ENCODE measurements around the gene CEACAM18.
"Not testable (repeated sequence)": the region's sequence is repeated elsewhere in the genome, so short reads cannot be mapped to it uniquely, and the experiment has no call there.

CEACAM18 gene

GRCh38 chr19:51462681-51463080 is 15.7 kb upstream of the CEACAM18 start:
- H2BK120ac ChIP-seq (ENCODE audit: insufficient read depth, low read length, poor library complexity), result no peak overlapping the region
- H3K18ac ChIP-seq (ENCODE audit: low read length), result no peak overlapping the region
- no peak overlapping the region for H4K8ac ChIP-seq (ENCODE audit: low read depth, low read length)
- H3K4me3 ChIP-seq (ENCODE audit: low read depth, low read length), result no peak overlapping the region
- no peaks in the 10 kb centered on the region for H3K79me2 ChIP-seq (ENCODE audit: control insufficient read depth, insufficient read depth, low read length, poor library complexity)
- no peak overlapping the region for H3K27ac ChIP-seq (ENCODE audit: low read depth, low read length)
- no peak overlapping the region for H2AK5ac ChIP-seq (ENCODE audit: low read length)
- no peak overlapping the region for H3K23ac ChIP-seq (ENCODE audit: low read length)
- no peak overlapping the region for H4K91ac ChIP-seq (ENCODE audit: low read depth, low read length)
- peaks cover 1% of the 10 kb centered on the region for H3K79me1 ChIP-seq (ENCODE audit: low read length)
- no peaks in the 10 kb centered on the region for H3K36me3 ChIP-seq (ENCODE audit: control insufficient read depth in 1 of 2, insufficient read depth in 2 of 2, low read length in 2 of 2)
- no peak overlapping the region for H2BK5ac ChIP-seq (ENCODE audit: low read depth, low read length, poor library complexity)
- no peak overlapping the region for H3K9ac ChIP-seq (ENCODE audit: low read length)
- H2AFZ ChIP-seq (ENCODE audit: insufficient read depth, low read length, poor library complexity), result no peak overlapping the region
- no peaks in the 10 kb centered on the region for H3K27me3 ChIP-seq (ENCODE audit: insufficient read depth, low read length)
- no peaks in the 10 kb centered on the region for H3K4me1 ChIP-seq (ENCODE audit: control insufficient read depth in 1 of 2, insufficient read depth in 2 of 2, low read length in 2 of 2)
- no peak overlapping the region for H2BK12ac ChIP-seq (ENCODE audit: low read length)
- H3K9me3 ChIP-seq (ENCODE audit: insufficient read depth, low read depth, low read length), result peaks cover 17% of the 10 kb centered on the region
- no peak overlapping the region for H3K4me2 ChIP-seq (ENCODE audit: low read length)
- H3K14ac ChIP-seq (ENCODE audit: low read length), result no peak overlapping the region
- no peak overlapping the region for H4K12ac ChIP-seq (ENCODE audit: low read depth, low read length)
- no CpG with 5 or more reads among the region's 10 CpGs for WGBS (ENCODE audit: extremely low coverage, insufficient coverage, insufficient read length)
- no peak for DNase-seq
- H3K4ac ChIP-seq (ENCODE audit: low read depth, low read length), result no peak overlapping the region

- H3K27ac ChIP-seq (ENCODE audit: low read depth, low read length); H3K4me2 ChIP-seq (ENCODE audit: low read length); H2AFZ ChIP-seq (ENCODE audit: insufficient read depth, low read length, poor library complexity); H3K14ac ChIP-seq (ENCODE audit: low read length); H3K4me3 ChIP-seq (ENCODE audit: low read depth, low read length); H4K12ac ChIP-seq (ENCODE audit: low read depth, low read length); H2AK5ac ChIP-seq (ENCODE audit: low read length); H3K23ac ChIP-seq (ENCODE audit: low read length); H3K36me3 ChIP-seq (ENCODE audit: control insufficient read depth in 1 of 2, insufficient read depth in 2 of 2, low read length in 2 of 2); DNase-seq; H2BK120ac ChIP-seq (ENCODE audit: insufficient read depth, low read length, poor library complexity); H3K79me1 ChIP-seq (ENCODE audit: low read length); H3K4me1 ChIP-seq (ENCODE audit: control insufficient read depth in 1 of 2, insufficient read depth in 2 of 2, low read length in 2 of 2); H4K8ac ChIP-seq (ENCODE audit: low read depth, low read length); H2BK12ac ChIP-seq (ENCODE audit: low read length); H4K91ac ChIP-seq (ENCODE audit: low read depth, low read length); H3K18ac ChIP-seq (ENCODE audit: low read length); H3K27me3 ChIP-seq (ENCODE audit: insufficient read depth, low read length); H3K9ac ChIP-seq (ENCODE audit: low read length); H3K79me2 ChIP-seq (ENCODE audit: control insufficient read depth, insufficient read depth, low read length, poor library complexity); H2BK5ac ChIP-seq (ENCODE audit: low read depth, low read length, poor library complexity); H3K4ac ChIP-seq (ENCODE audit: low read depth, low read length): not testable (repeated sequence)
- WGBS (ENCODE audit: extremely low coverage, insufficient coverage, insufficient read length), result no CpG with 5 or more reads among the region's 33 CpGs
- H3K9me3 ChIP-seq (ENCODE audit: insufficient read depth, low read depth, low read length), result peaks cover 12% of the 10 kb centered on the region
Measured at GRCh38 chr19:51463976-51464581, 14.3 kb upstream of the CEACAM18 start.

GRCh38 chr19:51466723-51467122 is 11.6 kb upstream of the CEACAM18 start:
- no CpG with 5 or more reads among the region's 3 CpGs for WGBS (ENCODE audit: extremely low coverage, insufficient coverage, insufficient read length)
- no peak overlapping the region for H3K4ac ChIP-seq (ENCODE audit: low read depth, low read length)

GRCh38 chr19:51467864-51468544 is 10.3 kb upstream of the CEACAM18 start:
- no peak overlapping the region for H2BK12ac ChIP-seq (ENCODE audit: low read length)
- H2AFZ ChIP-seq (ENCODE audit: insufficient read depth, low read length, poor library complexity), result no peak overlapping the region
- no peak for DNase-seq
- H3K27me3 ChIP-seq (ENCODE audit: insufficient read depth, low read length), result no peaks in the 10 kb centered on the region
- H2BK5ac ChIP-seq (ENCODE audit: low read depth, low read length, poor library complexity), result no peak overlapping the region
- no peak overlapping the region for H2AK5ac ChIP-seq (ENCODE audit: low read length)
- H3K79me2 ChIP-seq (ENCODE audit: control insufficient read depth, insufficient read depth, low read length, poor library complexity), result no peaks in the 10 kb centered on the region
- no peak overlapping the region for H3K4ac ChIP-seq (ENCODE audit: low read depth, low read length)
- no peak overlapping the region for H3K4me3 ChIP-seq (ENCODE audit: low read depth, low read length)
- H3K9ac ChIP-seq (ENCODE audit: low read length), result no peak overlapping the region
- H4K91ac ChIP-seq (ENCODE audit: low read depth, low read length), result no peak overlapping the region
- H3K18ac ChIP-seq (ENCODE audit: low read length), result no peak overlapping the region
- H4K8ac ChIP-seq (ENCODE audit: low read depth, low read length), result no peak overlapping the region
- H3K9me3 ChIP-seq (ENCODE audit: insufficient read depth, low read depth, low read length), result peaks cover 5% of the 10 kb centered on the region
- H3K4me1 ChIP-seq (ENCODE audit: control insufficient read depth in 1 of 2, insufficient read depth in 2 of 2, low read length in 2 of 2), result no peaks in the 10 kb centered on the region
- no CpG with 5 or more reads among the region's 4 CpGs for WGBS (ENCODE audit: extremely low coverage, insufficient coverage, insufficient read length)
- no peak overlapping the region for H4K12ac ChIP-seq (ENCODE audit: low read depth, low read length)
- H3K23ac ChIP-seq (ENCODE audit: low read length), result no peak overlapping the region
- no peak overlapping the region for H3K27ac ChIP-seq (ENCODE audit: low read depth, low read length)
- no peak overlapping the region for H2BK120ac ChIP-seq (ENCODE audit: insufficient read depth, low read length, poor library complexity)
- H3K36me3 ChIP-seq (ENCODE audit: control insufficient read depth in 1 of 2, insufficient read depth in 2 of 2, low read length in 2 of 2), result no peaks in the 10 kb centered on the region
- no peak overlapping the region for H3K14ac ChIP-seq (ENCODE audit: low read length)
- H3K79me1 ChIP-seq (ENCODE audit: low read length), result no peaks in the 10 kb centered on the region
- no peak overlapping the region for H3K4me2 ChIP-seq (ENCODE audit: low read length)

More at GRCh38 chr19:51466723-51467122, 11.6 kb upstream of the CEACAM18 start:
- no peak overlapping the region for H3K23ac ChIP-seq (ENCODE audit: low read length)
- no peak overlapping the region for H2BK5ac ChIP-seq (ENCODE audit: low read depth, low read length, poor library complexity)
- no peak overlapping the region for H2BK120ac ChIP-seq (ENCODE audit: insufficient read depth, low read length, poor library complexity)
- no peak overlapping the region for H3K9ac ChIP-seq (ENCODE audit: low read length)
- no peak overlapping the region for H2BK12ac ChIP-seq (ENCODE audit: low read length)
- no peak overlapping the region for H3K18ac ChIP-seq (ENCODE audit: low read length)
- no peaks in the 10 kb centered on the region for H3K79me1 ChIP-seq (ENCODE audit: low read length)
- no peak overlapping the region for H2AFZ ChIP-seq (ENCODE audit: insufficient read depth, low read length, poor library complexity)
- H3K14ac ChIP-seq (ENCODE audit: low read length), result no peak overlapping the region
- no peaks in the 10 kb centered on the region for H3K36me3 ChIP-seq (ENCODE audit: control insufficient read depth in 1 of 2, insufficient read depth in 2 of 2, low read length in 2 of 2)
- H3K4me3 ChIP-seq (ENCODE audit: low read depth, low read length), result no peak overlapping the region
- no peak overlapping the region for H3K27ac ChIP-seq (ENCODE audit: low read depth, low read length)
- no peak overlapping the region for H2AK5ac ChIP-seq (ENCODE audit: low read length)
- no peak overlapping the region for H3K4me2 ChIP-seq (ENCODE audit: low read length)
- H4K91ac ChIP-seq (ENCODE audit: low read depth, low read length), result no peak overlapping the region
- DNase-seq, result no peak
- no peak overlapping the region for H4K8ac ChIP-seq (ENCODE audit: low read depth, low read length)
- no peaks in the 10 kb centered on the region for H3K4me1 ChIP-seq (ENCODE audit: control insufficient read depth in 1 of 2, insufficient read depth in 2 of 2, low read length in 2 of 2)
- H4K12ac ChIP-seq (ENCODE audit: low read depth, low read length), result no peak overlapping the region
- peaks cover 6% of the 10 kb centered on the region for H3K9me3 ChIP-seq (ENCODE audit: insufficient read depth, low read depth, low read length)
- H3K27me3 ChIP-seq (ENCODE audit: insufficient read depth, low read length), result no peaks in the 10 kb centered on the region
- H3K79me2 ChIP-seq (ENCODE audit: control insufficient read depth, insufficient read depth, low read length, poor library complexity), result no peaks in the 10 kb centered on the region
